GM18873 (cell line): ENCODE data around the gene NCAN.

Source experiments
- ATAC-seq: cut with Tn5 transposase; IDR thresholded peaks from one replicate; pipeline ENCODE4 v1.9.1; 2021; ENCODE audit warnings: mild to moderate bottlenecking, moderate library complexity, moderate number of reproducible peaks; ENCODE audit not compliant: unreplicated experiment, low FRiP score

NCAN gene

GRCh38 chr19:19258589-19259338 lies 47.0 kb downstream of the NCAN start:
- no peak for ATAC-seq

- ATAC-seq = no peak
These were observed 48.0 kb downstream of the NCAN start for GRCh38 chr19:19259741-19260140.

GRCh38 chr19:19260417-19261214 lies 48.9 kb downstream of the NCAN start:
- ATAC-seq = no peak

- ATAC-seq = no peak
These were observed 49.8 kb downstream of the NCAN start for GRCh38 chr19:19261350-19262189.

- ATAC-seq = no peak
These were observed 50.7 kb downstream of the NCAN start for GRCh38 chr19:19262190-19263057.

- no peak for ATAC-seq
These were observed 52.2 kb downstream of the NCAN start for GRCh38 chr19:19263886-19264487.

GRCh38 chr19:19267305-19267704 lies 55.5 kb downstream of the NCAN start:
- ATAC-seq = no peak

GRCh38 chr19:19268453-19269385 lies 57.0 kb downstream of the NCAN start:
- ATAC-seq = no peak

GRCh38 chr19:19269952-19270694 lies 58.4 kb downstream of the NCAN start:
- ATAC-seq = no peak

GRCh38 chr19:19270749-19271571 lies 59.2 kb downstream of the NCAN start:
- no peak for ATAC-seq

- ATAC-seq = no peak
These were observed 60.3 kb downstream of the NCAN start for GRCh38 chr19:19271828-19272599.

- no peak for ATAC-seq
These were observed 62.4 kb downstream of the NCAN start for GRCh38 chr19:19274146-19274545.

GRCh38 chr19:19274716-19275565 lies 63.2 kb downstream of the NCAN start:
- no peak for ATAC-seq

GRCh38 chr19:19276386-19276785 lies 64.6 kb downstream of the NCAN start:
- ATAC-seq = no peak

GRCh38 chr19:19276851-19277250 lies 65.1 kb downstream of the NCAN start:
- no peak for ATAC-seq
